IMR-90 (cell line): ENCODE measurements around the gene GALNT16. TPM values are rescaled to one million over a fixed set of nuclear protein-coding genes. Genes with fewer than 3 reads are reported as not detected.

ENCODE experiments used
- ATAC-seq: fragments of 200-7000 bp; cut with Tn5 transposase; 2 replicates; pipeline ENCODE4 v1.9.1; 2020; ENCODE audit warnings: low read depth, mild to moderate bottlenecking, moderate library complexity
- BruUV-seq: library from RNA; stranded (reverse); fragments of 400-500 nt; replicated peaks from 2 replicates; lab custom pipeline; 2021; lab: Mats Ljungman, UMichigan
- CTCF ChIA-PET: fragments of 300-600 bp; formaldehyde crosslinking; extraction: SDS; loops from one replicate; lab custom pipeline; 2021; ENCODE audit warnings: antibody characterized with exemption; lab: Yijun Ruan, JAX
- POLR2A ChIA-PET: fragments of 300-600 bp; sonication (Branson Sonifier 250); formaldehyde crosslinking; loops from one replicate; lab custom pipeline; 2022; ENCODE audit warnings: antibody characterized with exemption; ENCODE audit not compliant: unreplicated experiment; lab: Charles Lee
- DNase-seq: peaks from one replicate; pipeline ENCODE4 v3.0.0; 2013
- H2AFZ ChIP-seq: replicated peaks from 2 replicates; pipeline ENCODE3; 2013; ENCODE audit warnings: low read length, mild to moderate bottlenecking; ENCODE audit not compliant: poor library complexity
- H2AK5ac ChIP-seq: 2 replicates; pipeline ENCODE4 v1.6.1; 2013; ENCODE audit warnings: low read depth, low read length, inconsistent platforms
- H2AK9ac ChIP-seq: replicated peaks from 2 replicates; pipeline ENCODE3; 2013; ENCODE audit warnings: mild to moderate bottlenecking, low read depth, low read length, moderate library complexity; ENCODE audit not compliant: poor library complexity
- H2BK120ac ChIP-seq: 2 replicates; pipeline ENCODE4 v1.6.1; 2013; ENCODE audit warnings: low read depth, low read length, inconsistent platforms
- H2BK15ac ChIP-seq: 3 replicates; pipeline ENCODE4 v1.6.1; 2013; ENCODE audit warnings: low read depth, low read length, inconsistent platforms
- H2BK20ac ChIP-seq: 2 replicates; pipeline ENCODE4 v1.6.1; 2013; ENCODE audit warnings: low read depth, mild to moderate bottlenecking, inconsistent platforms, low read length, moderate library complexity
- H2BK5ac ChIP-seq: 2 replicates; pipeline ENCODE4 v1.6.1; 2013; ENCODE audit warnings: mild to moderate bottlenecking, low read depth, low read length, inconsistent platforms; ENCODE audit not compliant: poor library complexity, severe bottlenecking
- H3K14ac ChIP-seq: replicated peaks from 2 replicates; pipeline ENCODE4 v1.6.1; 2013; ENCODE audit warnings: low read depth, low read length, inconsistent platforms
- H3K18ac ChIP-seq: 2 replicates; pipeline ENCODE4 v1.6.1; 2013; ENCODE audit warnings: low read depth, low read length, control low read depth
- H3K23ac ChIP-seq: 2 replicates; pipeline ENCODE4 v1.6.1; 2013; ENCODE audit warnings: low read depth, low read length, inconsistent platforms
- H3K27ac ChIP-seq: 2 replicates; pipeline ENCODE4 v1.5.1; 2013; ENCODE audit warnings: mild to moderate bottlenecking, control low read depth, low read length; ENCODE audit not compliant: insufficient read depth
- H3K27me3 ChIP-seq: 2 replicates; pipeline ENCODE4 v1.6.1; 2013; ENCODE audit warnings: low read length; ENCODE audit not compliant: control insufficient read depth, insufficient read depth
- H3K36me3 ChIP-seq: 2 replicates; pipeline ENCODE4 v1.6.1; 2013; ENCODE audit warnings: low read length, mixed read lengths; ENCODE audit not compliant: control insufficient read depth, insufficient read depth
- H3K4ac ChIP-seq: 2 replicates; pipeline ENCODE4 v1.6.1; 2013; ENCODE audit warnings: low read depth, low read length, inconsistent platforms
- H3K4me1 ChIP-seq: 2 replicates; pipeline ENCODE4 v1.6.1; 2013; ENCODE audit warnings: low read length, mixed read lengths; ENCODE audit not compliant: control insufficient read depth, insufficient read depth
- H3K4me2 ChIP-seq: 2 replicates; pipeline ENCODE4 v1.6.1; 2013; ENCODE audit warnings: low read depth, mild to moderate bottlenecking, control low read depth, low read length, moderate library complexity
- H3K4me3 ChIP-seq: 2 replicates; pipeline ENCODE4 v1.5.1; 2013; ENCODE audit warnings: low read depth, mild to moderate bottlenecking, control low read depth, low read length, moderate library complexity; ENCODE audit not compliant: insufficient read depth
- H3K56ac ChIP-seq: 2 replicates; pipeline ENCODE4 v1.6.1; 2013; ENCODE audit warnings: low read length, inconsistent platforms; ENCODE audit not compliant: insufficient read depth; ENCODE audit errors: extremely low read depth
- H3K79me1 ChIP-seq, 2 experiments: 2 replicates each; pipeline ENCODE4 v1.6.1; 2013; ENCODE audit warnings: low read length in 2 of 2, inconsistent platforms in 1 of 2, low read depth in 1 of 2
- H3K9ac ChIP-seq: 2 replicates; pipeline ENCODE4 v1.6.1; 2013; ENCODE audit warnings: low read depth, low read length, control low read depth
- H3K9me1 ChIP-seq: 2 replicates; pipeline ENCODE4 v1.6.1; 2013; ENCODE audit warnings: low read length, inconsistent platforms; ENCODE audit not compliant: insufficient read depth
- H3K9me3 ChIP-seq: 2 replicates; pipeline ENCODE4 v1.6.1; 2013; ENCODE audit warnings: low read length; ENCODE audit not compliant: control insufficient read depth, insufficient read depth
- H4K20me1 ChIP-seq: 2 replicates; pipeline ENCODE4 v1.6.1; 2013; ENCODE audit warnings: low read length, inconsistent platforms; ENCODE audit not compliant: insufficient read depth
- H4K5ac ChIP-seq: 2 replicates; pipeline ENCODE4 v1.6.1; 2013; ENCODE audit warnings: mild to moderate bottlenecking, low read depth, low read length, control low read depth
- H4K8ac ChIP-seq, 2 experiments: 2 replicates each; pipeline ENCODE4 v1.6.1; 2013; ENCODE audit warnings: low read depth in 2 of 2, low read length in 2 of 2, control low read depth in 1 of 2, inconsistent platforms in 1 of 2
- H4K91ac ChIP-seq: 2 replicates; pipeline ENCODE4 v1.6.1; 2013; ENCODE audit warnings: low read depth, low read length, inconsistent platforms; ENCODE audit not compliant: insufficient read depth
- BHLHE40 ChIP-seq: fragments of 150-350 bp; IDR thresholded peaks from 2 replicates; pipeline ENCODE4 v1.6.1; 2016; ENCODE audit warnings: mild to moderate bottlenecking, low read depth, low read length
- CHD1 ChIP-seq: IDR thresholded peaks from 2 replicates; pipeline ENCODE4 v1.6.1; 2012; ENCODE audit warnings: low read depth, low read length, improper control_type of control experiment
- FOS ChIP-seq: fragments of 150-350 bp; IDR thresholded peaks from 2 replicates; pipeline ENCODE4 v1.6.1; 2016; ENCODE audit warnings: low read depth, low read length
- MAFK ChIP-seq: IDR thresholded peaks from 2 replicates; pipeline ENCODE4 v1.6.1; 2012; ENCODE audit warnings: low read depth, low read length, improper control_type of control experiment
- MXI1 ChIP-seq: IDR thresholded peaks from 2 replicates; pipeline ENCODE4 v1.6.1; 2012; ENCODE audit warnings: low read depth, mild to moderate bottlenecking, low read length, moderate library complexity, borderline replicate concordance
- RAD21 ChIP-seq: IDR thresholded peaks from 2 replicates; pipeline ENCODE4 v1.6.1; 2012; ENCODE audit warnings: low read length, improper control_type of control experiment
- RFX5 ChIP-seq: IDR thresholded peaks from 2 replicates; pipeline ENCODE4 v1.8.0; 2012; ENCODE audit warnings: low read depth, mild to moderate bottlenecking, low read length, moderate library complexity
- WGBS, 2 experiments: methylation state at CpG; one replicate each; pipeline versions ENCODE4 v1.1.5 to v1.1.7; 2013; ENCODE audit warnings: missing lambda C conversion rate in 2 of 2; ENCODE audit not compliant: insufficient read length in 1 of 2; ENCODE audit errors: extremely low coverage in 2 of 2; 5-methylcytosine and 5-hydroxymethylcytosine counted together
- dilution Hi-C: fragments of 300-500 bp; cut with HindIII; formaldehyde crosslinking; loops from one replicate; pipeline ENCODE4 v1.14.3; 2018; ENCODE audit warnings: low sequenced_read_pairs; ENCODE audit not compliant: unreplicated experiment
- in situ Hi-C: fragments of 300-500 bp; cut with MboI; formaldehyde crosslinking; loops from 3 replicates; pipeline ENCODE4 v1.14.3; 2019; ENCODE audit warnings: low sequenced_read_pairs, inconsistent platforms, mixed read lengths
- intact Hi-C: fragments of 100-400 bp; cut with micrococcal nuclease; formaldehyde crosslinking; loops from 2 replicates; pipeline ENCODE4 v1.10.0; 2022
- polyA plus RNA-seq, 3 experiments: library from polyadenylated mRNA; depleted of rRNA; stranded (reverse); fragments of >200 nt; gene quantifications; 2 replicates each; pipeline ENCODE4 v1.2.3, GENCODE V29; 2012; ENCODE audit warnings: low replicate concordance in 1 of 3
- total RNA-seq: library from RNA; depleted of rRNA; stranded (reverse); fragments of >200 nt; gene quantifications from 2 replicates; pipeline ENCODE4 v1.2.3, GENCODE V29; 2012

Gene GALNT16
- total and polyA plus RNA-seq, 2 of the 4 experiments (the other 2 are of a cell fraction): 0.36 to 1.5 TPM

GRCh38 chr14:69318901-69319475 is 59.0 kb downstream of the GALNT16 start:
- intact Hi-C loops: loop anchor here (5.0 kb wide), 1 partner anchor 52 kb away; no protein-coding TSS in a partner anchor
- WGBS, 2 experiments: 83% methylated on average over 4 of the region's 8 CpGs; no CpG with 5 or more reads in 1 of the 2 experiments

More at GRCh38 chr14:69318901-69319475, 59.0 kb downstream of the GALNT16 start:
- Histone ChIP-seq H3K9ac (no peak overlapping the region), H2BK120ac (peak overlapping the region; percentile 11), H3K56ac (no peak overlapping the region), H4K8ac (no peak overlapping the region), H2AK9ac (no peak overlapping the region), H3K4ac (peak overlapping the region; percentile 70), H3K36me3 (no peaks in the 10 kb centered on the region), H4K5ac (no peak overlapping the region), H3K79me1 (no peaks in the 10 kb centered on the region), H3K23ac (no peak overlapping the region), H3K27me3 (no peaks in the 10 kb centered on the region), H3K14ac (no peak overlapping the region; the same call in 1 of the 2 replicates), H3K27ac (no peak overlapping the region), H2BK20ac (peak overlapping the region; percentile 59; the same call in 1 of the 2 replicates), H3K9me1 (peaks cover 24% of the 10 kb centered on the region), H3K4me2 (no peak overlapping the region), H3K4me1 (peaks cover 11% of the 10 kb centered on the region), H3K4me3 (no peak overlapping the region), H2AK5ac (peak overlapping the region; percentile 83; the same call in 1 of the 2 replicates), H2BK5ac (no peak overlapping the region), H2BK15ac (peak overlapping the region; percentile 19; the same call in 1 of the 3 replicates), H3K18ac (no peak overlapping the region), H3K9me3 (no peaks in the 10 kb centered on the region), H4K20me1 (peaks cover 7% of the 10 kb centered on the region; the same call in 1 of the 2 replicates), H2AFZ (peak overlapping the region; percentile 5), H4K91ac (0 out of 2 replicates have a peak overlapping the region, but pooled peaks have one; percentile 2)
- ChIA-PET CTCF (interaction anchor here (0.5 to 1.5 kb wide), 4 partner anchors 28 to 489 kb away, joined by 3 to 5 read pairs (median 4); no protein-coding TSS in a partner anchor), POLR2A (interaction anchor here (0.5 kb wide), 1 partner anchor 79 kb away, joined by 3 read pairs; the partner anchor contains the start of genes ERH and SLC39A9)
- dilution Hi-C loops (no loop called here), in situ Hi-C loops (no loop called here)
- no peak for TF ChIP-seq RFX5
- no peak for TF ChIP-seq FOS
- TF ChIP-seq MAFK: no peak
- TF ChIP-seq BHLHE40: no peak
- TF ChIP-seq RAD21: no peak
- TF ChIP-seq CHD1: no peak
- TF ChIP-seq MXI1: no peak
- no TSS peak for BruUV-seq
- DNase-seq (no peak), ATAC-seq (no peak)
